Motor neuron (in vitro differentiated cells): Measurements from ENCODE around the gene RDH13. TPM values are rescaled to one million over a fixed set of nuclear protein-coding genes. Genes with fewer than 3 reads are reported as not detected.
A peak's percentile ranks its signal among the peaks of the same experiment; 100 is the strongest.
"Not testable (repeated sequence)": the region's sequence is repeated elsewhere in the genome, so short reads cannot be mapped to it uniquely, and the experiment has no call there.

Source experiments
- ATAC-seq, 8 experiments: fragments of 200-7000 bp; cut with Tn5 transposase; replicated peaks in 6 of 8; 2 replicates each; pipeline ENCODE4 v1.8.0; 2021; ENCODE audit warnings: mild to moderate bottlenecking in 8 of 8, moderate library complexity in 8 of 8
- H3K27ac ChIP-seq, 2 donors: fragments of 250-450 bp; sonication (Bioruptor Pico); 2 replicates each; pipeline ENCODE4 v1.9.0; 2021; ENCODE audit warnings: antibody characterized with exemption in 2 of 2, mild to moderate bottlenecking in 2 of 2, moderate library complexity in 1 of 2
- H3K4me1 ChIP-seq, 2 donors: fragments of 250-450 bp; sonication (Bioruptor Pico); replicated peaks in 1 of 2; 2 replicates each; pipeline ENCODE4 v1.6.1; 2021; ENCODE audit warnings: antibody characterized with exemption in 2 of 2, mild to moderate bottlenecking in 2 of 2, moderate library complexity in 1 of 2
- H3K4me3 ChIP-seq, 5 donors: fragments of 250-450 bp; sonication (Bioruptor Pico); 2 replicates each; pipeline ENCODE4 v1.9.0; 2021; ENCODE audit warnings: antibody characterized with exemption in 5 of 5, mild to moderate bottlenecking in 5 of 5, moderate library complexity in 4 of 5
- WGBS, 10 experiments: fragments of 450-650 bp; shearing (Covaris generic); methylation state at CpG; one replicate each; pipeline ENCODE4 v1.0.0; 2022; 5-methylcytosine and 5-hydroxymethylcytosine counted together
- in situ Hi-C, 9 experiments: fragments of 400-800 bp; cut with MboI; loops; one replicate each; pipeline ENCODE4 v1.15.0; 2021; ENCODE audit warnings: low sequenced_read_pairs in 9 of 9, low pct_unique_long_range_greater_than_20kb in 2 of 9; ENCODE audit not compliant: unreplicated experiment in 9 of 9
- total RNA-seq, 8 experiments: library from RNA; unstranded; fragments of 300-600 nt; gene quantifications; 2 replicates each; pipeline versions ENCODE4 v1.2.3 to v1.2.4, GENCODE V29; 2022

The RDH13 gene
- total RNA-seq, 8 experiments from 2014 or later, result 7.9 to 24.3 (median 14.1) TPM

- Histone ChIP-seq H3K4me1 (no peaks in the 10 kb centered on the region), H3K27ac (no peak overlapping the region), H3K4me3 (no peak overlapping the region)
- in situ Hi-C loops, result no loop called here
- WGBS, 10 experiments, result 50 to 100% (median 93%) methylated on average over 1 to 5 of the region's 11 CpGs; no CpG with 5 or more reads in 2 of the 10 experiments
- no peak for ATAC-seq
Measured at GRCh38 chr19:55042688-55043087, 20.3 kb downstream of the RDH13 start.

DNA sequence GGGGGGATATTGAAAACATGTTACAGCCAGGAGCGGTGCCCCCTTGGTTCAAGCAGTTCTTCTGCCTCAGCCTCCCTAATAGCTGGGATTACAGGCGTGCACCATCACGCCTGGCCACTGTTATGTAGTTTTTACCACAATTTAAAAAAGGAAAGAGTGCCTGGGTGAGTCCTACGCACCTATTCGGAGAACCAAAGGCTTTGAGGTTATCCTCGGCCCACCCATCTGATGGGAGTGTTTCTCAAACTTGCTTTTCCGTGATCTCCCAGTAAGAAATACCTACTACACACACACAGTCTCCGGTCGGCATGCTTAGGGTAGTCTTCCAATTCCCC, 20.6 kb downstream of the RDH13 start:
- 30 to 100% (median 97%) methylated on average over 2 to 6 of the region's 9 CpGs; no CpG with 5 or more reads in 6 of the 10 experiments for WGBS, 10 experiments
- Histone ChIP-seq H3K27ac (no peak overlapping the region), H3K4me1 (no peaks in the 10 kb centered on the region), H3K4me3 (no peak overlapping the region)
- in situ Hi-C loops, result no loop called here
- ATAC-seq, result no peak

- peak in 4 of 8 experiments; percentile 20 to 53 (median 36) for ATAC-seq
- WGBS, 10 experiments, result 76 to 100% (median 96%) methylated on average over 2 to 23 of the region's 30 CpGs; no CpG with 5 or more reads in 2 of the 10 experiments
- Histone ChIP-seq H3K4me1 (no peaks in the 10 kb centered on the region), H3K27ac (no peak overlapping the region), H3K4me3 (no peak overlapping the region)
- in situ Hi-C loops, result no loop called here
Measured at GRCh38 chr19:55041627-55042343, 21.2 kb downstream of the RDH13 start.

- peak in 1 of 8 experiments; percentile 6 for ATAC-seq
- 67 to 100% (median 87%) methylated on average over 1 to 3 of the region's 10 CpGs; no CpG with 5 or more reads in 4 of the 10 experiments for WGBS, 10 experiments
- H3K4me3 ChIP-seq, result no peak overlapping the region
- H3K4me1 ChIP-seq, result no peaks in the 10 kb centered on the region
- H3K27ac ChIP-seq, result no peak overlapping the region
- in situ Hi-C loops, result no loop called here
Measured at GRCh38 chr19:55041244-55041626, 21.7 kb downstream of the RDH13 start.

DNA sequence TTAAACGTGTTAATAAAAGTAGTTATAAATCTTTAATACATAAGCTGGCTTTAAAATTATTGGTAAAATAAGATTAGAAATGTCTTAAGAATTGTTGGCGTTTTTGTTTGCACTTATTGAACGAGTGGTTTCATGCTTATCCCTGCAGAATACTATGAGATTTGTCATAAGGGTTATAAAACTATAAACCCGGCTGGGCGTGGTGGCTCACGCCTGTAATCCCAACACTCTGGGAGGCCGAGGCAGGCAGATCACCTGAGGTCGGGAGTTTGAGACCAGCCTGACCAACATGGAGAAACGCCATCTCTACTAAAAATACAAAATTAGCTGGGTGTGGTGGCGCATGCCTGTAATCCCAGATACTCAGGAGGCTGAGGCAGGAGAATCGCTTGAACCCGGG, 22.3 kb downstream of the RDH13 start:
- H3K4me1 ChIP-seq, in situ Hi-C loops, H3K27ac ChIP-seq, ATAC-seq, H3K4me3 ChIP-seq: not testable (repeated sequence)
- WGBS, 10 experiments, result 52 to 83% (median 74%) methylated on average over 1 to 7 of the region's 12 CpGs; no CpG with 5 or more reads in 2 of the 10 experiments

DNA sequence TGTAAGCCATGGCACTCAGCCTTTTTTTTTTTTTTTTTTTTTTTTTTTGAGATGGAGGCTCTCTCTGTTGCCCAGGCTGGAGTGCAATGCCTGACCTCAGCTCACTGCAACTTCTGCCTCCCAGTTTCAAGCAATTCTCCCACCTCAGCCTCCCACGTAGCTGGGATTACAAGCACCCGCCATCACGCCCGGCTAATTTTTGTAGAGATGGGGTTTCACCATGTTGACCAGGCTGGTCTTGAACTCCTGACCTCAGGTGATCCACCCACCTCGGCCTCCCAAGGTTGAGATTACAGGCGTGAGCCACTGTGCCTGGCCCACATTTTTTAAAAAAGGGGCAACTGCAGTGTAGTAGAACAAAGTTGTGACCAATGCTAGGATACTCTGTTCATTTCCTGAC, 25.3 kb downstream of the RDH13 start:
- WGBS, 10 experiments, result 76 to 93% (median 92%) methylated on average over 2 to 6 of the region's 6 CpGs; no CpG with 5 or more reads in 7 of the 10 experiments
- H3K27ac ChIP-seq, in situ Hi-C loops, H3K4me3 ChIP-seq, H3K4me1 ChIP-seq, ATAC-seq: not testable (repeated sequence)

- no peak for ATAC-seq
- Histone ChIP-seq H3K27ac (no peak overlapping the region), H3K4me1 (no peaks in the 10 kb centered on the region), H3K4me3 (no peak overlapping the region)
- in situ Hi-C loops, result no loop called here
- WGBS, 10 experiments, result 80% methylated on average over 1 of the region's 2 CpGs; no CpG with 5 or more reads in 9 of the 10 experiments
Measured at GRCh38 chr19:55036058-55036457, 26.9 kb downstream of the RDH13 start.

DNA sequence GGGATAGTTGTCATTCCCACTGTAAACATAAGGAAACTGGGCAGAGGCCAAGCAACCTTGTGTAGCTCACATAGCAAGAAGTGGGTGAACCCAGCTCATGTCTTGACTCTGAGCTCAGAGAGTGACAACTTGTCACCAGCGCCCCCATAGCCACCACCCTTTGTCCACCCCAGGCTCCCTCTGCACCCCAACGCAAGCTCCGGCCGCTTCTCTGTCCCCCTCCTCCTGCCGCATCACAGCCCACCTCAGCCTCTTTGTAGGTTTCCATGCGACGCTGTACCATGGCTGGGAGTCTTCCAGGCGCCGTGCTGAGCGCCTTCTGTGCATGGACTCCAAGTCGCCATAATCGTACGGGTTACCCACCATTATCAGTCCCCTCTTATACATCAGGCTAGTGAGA, 28.2 kb downstream of the RDH13 start:
- no peaks in the 10 kb centered on the region for H3K4me1 ChIP-seq
- in situ Hi-C loops, result no loop called here
- H3K27ac ChIP-seq, result no peak overlapping the region
- ATAC-seq, result no peak
- H3K4me3 ChIP-seq, result no peak overlapping the region
- 50 to 100% (median 89%) methylated on average over 2 to 7 of the region's 13 CpGs; no CpG with 5 or more reads in 6 of the 10 experiments for WGBS, 10 experiments

GRCh38 chr19:55032976-55033643, 29.8 kb downstream of the RDH13 start:
- ATAC-seq, H3K4me3 ChIP-seq, H3K27ac ChIP-seq: not testable (repeated sequence)

GRCh38 chr19:55032170-55032800, 30.7 kb downstream of the RDH13 start:
- peak in 3 of 8 experiments; percentile 77 to 85 (median 81) for ATAC-seq
- in situ Hi-C loops, result no loop called here
- 0 to 90% (median 60%) methylated on average over 1 to 13 of the region's 22 CpGs; no CpG with 5 or more reads in 3 of the 10 experiments for WGBS, 10 experiments

More at GRCh38 chr19:55032976-55033643, 29.8 kb downstream of the RDH13 start:
- in situ Hi-C loops, H3K4me1 ChIP-seq: not testable (repeated sequence)
- WGBS, 10 experiments, result 80 to 100% (median 90%) methylated on average over 1 to 11 of the region's 70 CpGs; no CpG with 5 or more reads in 4 of the 10 experiments

DNA sequence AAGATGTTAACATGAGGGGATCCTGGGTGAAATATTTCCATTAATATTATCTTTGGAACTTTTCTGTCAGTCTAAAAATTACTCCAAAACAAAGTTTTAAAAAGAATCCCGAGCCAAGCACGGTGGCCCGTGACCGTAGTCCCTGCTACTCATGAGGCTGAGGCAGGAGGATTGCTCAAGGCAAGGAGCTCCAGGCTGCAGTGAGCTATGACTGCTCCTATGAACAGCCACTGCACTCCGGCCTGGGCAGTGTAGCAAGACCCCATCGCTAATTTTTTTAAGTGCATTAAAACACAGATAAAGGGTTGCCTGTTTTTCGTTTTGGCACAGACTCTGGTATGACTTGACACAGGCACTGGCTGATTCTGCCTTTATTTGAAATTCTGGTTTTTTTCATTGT, 31.8 kb downstream of the RDH13 start:
- 32 to 93% (median 70%) methylated on average over 3 to 6 of the region's 7 CpGs; no CpG with 5 or more reads in 3 of the 10 experiments for WGBS, 10 experiments
- in situ Hi-C loops, result no loop called here
- Histone ChIP-seq H3K27ac (no peak overlapping the region), H3K4me3 (no peak overlapping the region), H3K4me1 (no peaks in the 10 kb centered on the region)
- no peak for ATAC-seq

More at GRCh38 chr19:55032170-55032800, 30.7 kb downstream of the RDH13 start:
- Histone ChIP-seq H3K4me1 (no peaks in the 10 kb centered on the region), H3K27ac (no peak overlapping the region), H3K4me3 (no peak overlapping the region)

- Histone ChIP-seq H3K27ac (no peak overlapping the region), H3K4me1 (no peaks in the 10 kb centered on the region), H3K4me3 (no peak overlapping the region)
- 42 to 82% (median 71%) methylated on average over 1 to 7 of the region's 7 CpGs; no CpG with 5 or more reads in 1 of the 10 experiments for WGBS, 10 experiments
- in situ Hi-C loops, result no loop called here
- no peak for ATAC-seq
Measured at GRCh38 chr19:55028757-55029156, 34.2 kb downstream of the RDH13 start.
